ENCODE results near the gene MAPK6. TPM values are rescaled to one million over a fixed set of nuclear protein-coding genes. Genes with fewer than 3 reads are reported as not detected.
A peak's percentile ranks its signal among the peaks of the same experiment; 100 is the strongest.

The MAPK6 gene
- total and polyA plus RNA-seq, 10 of the 15 experiments (the other 5 are each of a cell fraction or from before 2014, with no cell fraction given), result 20.6 to 100 (median 52.6) TPM

DNA sequence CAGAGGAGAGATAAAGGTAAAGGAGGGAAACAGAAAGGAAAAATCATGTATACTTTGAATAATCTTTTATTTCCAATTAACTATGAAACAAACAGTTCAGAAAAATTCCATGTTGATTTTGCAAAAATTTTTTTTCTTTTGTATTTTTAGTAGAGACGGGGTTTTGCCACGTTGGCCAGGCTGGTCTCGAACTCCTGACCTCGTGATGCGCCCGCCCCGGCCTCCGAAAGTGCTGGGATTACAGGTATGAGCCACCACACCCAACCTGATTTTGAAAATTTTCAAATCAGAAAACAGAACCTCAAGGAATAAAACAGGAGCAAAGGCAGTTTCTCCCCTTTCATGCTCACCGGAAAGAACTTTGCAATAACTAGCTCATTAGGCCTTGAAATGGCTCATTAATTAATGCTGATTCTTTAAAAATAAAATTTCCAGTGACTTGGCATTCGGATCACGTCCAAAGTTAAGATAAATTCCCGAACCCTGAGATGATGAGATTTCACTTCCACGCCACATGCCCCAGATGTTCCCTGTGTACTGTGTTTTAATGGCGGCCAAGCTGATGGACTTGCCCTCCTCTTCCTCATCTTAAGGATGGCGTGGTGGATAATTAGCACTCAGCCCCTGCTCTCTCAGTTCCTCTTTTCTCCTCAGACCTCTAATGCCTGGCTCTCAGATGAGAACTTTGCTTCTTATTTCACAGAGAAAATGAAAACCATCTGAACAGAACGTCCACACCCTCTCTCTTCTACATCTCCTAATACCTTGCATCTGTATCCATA lies 82.7 kb downstream of the MAPK6 start (continued):
- TF ChIP-seq, protein P1, sequence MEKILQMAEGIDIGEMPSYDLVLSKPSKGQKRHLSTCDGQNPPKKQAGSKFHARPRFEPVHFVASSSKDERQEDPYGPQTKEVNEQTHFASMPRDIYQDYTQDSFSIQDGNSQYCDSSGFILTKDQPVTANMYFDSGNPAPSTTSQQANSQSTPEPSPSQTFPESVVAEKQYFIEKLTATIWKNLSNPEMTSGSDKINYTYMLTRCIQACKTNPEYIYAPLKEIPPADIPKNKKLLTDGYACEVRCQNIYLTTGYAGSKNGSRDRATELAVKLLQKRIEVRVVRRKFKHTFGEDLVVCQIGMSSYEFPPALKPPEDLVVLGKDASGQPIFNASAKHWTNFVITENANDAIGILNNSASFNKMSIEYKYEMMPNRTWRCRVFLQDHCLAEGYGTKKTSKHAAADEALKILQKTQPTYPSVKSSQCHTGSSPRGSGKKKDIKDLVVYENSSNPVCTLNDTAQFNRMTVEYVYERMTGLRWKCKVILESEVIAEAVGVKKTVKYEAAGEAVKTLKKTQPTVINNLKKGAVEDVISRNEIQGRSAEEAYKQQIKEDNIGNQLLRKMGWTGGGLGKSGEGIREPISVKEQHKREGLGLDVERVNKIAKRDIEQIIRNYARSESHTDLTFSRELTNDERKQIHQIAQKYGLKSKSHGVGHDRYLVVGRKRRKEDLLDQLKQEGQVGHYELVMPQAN (conservative IDR thresholded peaks at IDR 0.05), result 0 out of 2 replicates have a peak, but pooled peaks have one; percentile 16
- TF ChIP-seq FOXM1 (IDR thresholded peaks at IDR 0.05; ENCODE audit: low read depth, low read length) (peak; percentile 49; the same call in 1 of the 2 replicates), MEF2B (IDR thresholded peaks at IDR 0.05; ENCODE audit: partially characterized antibody, poor library complexity, severe bottlenecking) (peak; percentile 60), EZH2 (IDR thresholded peaks at IDR 0.05; ENCODE audit: borderline replicate concordance, control insufficient read depth, low read depth, low read length) (no peak), ZSCAN29 (IDR thresholded peaks at IDR 0.05) (no peak), NR2C2 (IDR thresholded peaks at IDR 0.05; ENCODE audit: borderline replicate concordance, control insufficient read depth, insufficient read length, low read depth) (no peak), JUND (IDR thresholded peaks at IDR 0.05; ENCODE audit: low read depth, low read length) (no peak), IKZF1 (conservative IDR thresholded peaks at IDR 0.05) (peak; percentile 90), MTA3 (IDR thresholded peaks at IDR 0.05; ENCODE audit: borderline replicate concordance, low read length) (peak; percentile 39; the same call in 1 of the 2 replicates), CBX3 (IDR thresholded peaks at IDR 0.05; ENCODE audit: borderline replicate concordance, low read depth) (no peak), YY1 (IDR thresholded peaks at IDR 0.05; ENCODE audit: low read depth, low read length) (peak; percentile 96), YBX1 (IDR thresholded peaks at IDR 0.05) (no peak), EP300 (IDR thresholded peaks at IDR 0.05; ENCODE audit: borderline replicate concordance in 1 of 2, control insufficient read depth in 1 of 2, low read depth in 2 of 2, low read length in 2 of 2) (peak; percentile 32 to 75; a peak in 2 of 4 replicates), CEBPB (IDR thresholded peaks at IDR 0.05; ENCODE audit: borderline replicate concordance in 1 of 2, low read depth in 2 of 2, low read length in 2 of 2) (no peak), POLR2AphosphoS5 (IDR thresholded peaks at IDR 0.05; ENCODE audit: low read length) (peak; percentile 46; the same call in 1 of the 2 replicates), MTA2 (IDR thresholded peaks at IDR 0.05; ENCODE audit: low read depth) (peak; percentile 98)
- TF ChIP-seq, protein P2, sequence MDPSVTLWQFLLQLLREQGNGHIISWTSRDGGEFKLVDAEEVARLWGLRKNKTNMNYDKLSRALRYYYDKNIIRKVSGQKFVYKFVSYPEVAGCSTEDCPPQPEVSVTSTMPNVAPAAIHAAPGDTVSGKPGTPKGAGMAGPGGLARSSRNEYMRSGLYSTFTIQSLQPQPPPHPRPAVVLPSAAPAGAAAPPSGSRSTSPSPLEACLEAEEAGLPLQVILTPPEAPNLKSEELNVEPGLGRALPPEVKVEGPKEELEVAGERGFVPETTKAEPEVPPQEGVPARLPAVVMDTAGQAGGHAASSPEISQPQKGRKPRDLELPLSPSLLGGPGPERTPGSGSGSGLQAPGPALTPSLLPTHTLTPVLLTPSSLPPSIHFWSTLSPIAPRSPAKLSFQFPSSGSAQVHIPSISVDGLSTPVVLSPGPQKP (IDR thresholded peaks at IDR 0.05; ENCODE audit: low read depth, low read length), result no peak
- TF ChIP-seq, protein P3, sequence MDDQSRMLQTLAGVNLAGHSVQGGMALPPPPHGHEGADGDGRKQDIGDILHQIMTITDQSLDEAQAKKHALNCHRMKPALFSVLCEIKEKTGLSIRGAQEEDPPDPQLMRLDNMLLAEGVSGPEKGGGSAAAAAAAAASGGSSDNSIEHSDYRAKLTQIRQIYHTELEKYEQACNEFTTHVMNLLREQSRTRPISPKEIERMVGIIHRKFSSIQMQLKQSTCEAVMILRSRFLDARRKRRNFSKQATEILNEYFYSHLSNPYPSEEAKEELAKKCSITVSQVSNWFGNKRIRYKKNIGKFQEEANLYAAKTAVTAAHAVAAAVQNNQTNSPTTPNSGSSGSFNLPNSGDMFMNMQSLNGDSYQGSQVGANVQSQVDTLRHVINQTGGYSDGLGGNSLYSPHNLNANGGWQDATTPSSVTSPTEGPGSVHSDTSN (IDR thresholded peaks at IDR 0.05; ENCODE audit: insufficient replicate concordance, low read depth, low read length), result no peak
- TF ChIP-seq, protein P4, sequence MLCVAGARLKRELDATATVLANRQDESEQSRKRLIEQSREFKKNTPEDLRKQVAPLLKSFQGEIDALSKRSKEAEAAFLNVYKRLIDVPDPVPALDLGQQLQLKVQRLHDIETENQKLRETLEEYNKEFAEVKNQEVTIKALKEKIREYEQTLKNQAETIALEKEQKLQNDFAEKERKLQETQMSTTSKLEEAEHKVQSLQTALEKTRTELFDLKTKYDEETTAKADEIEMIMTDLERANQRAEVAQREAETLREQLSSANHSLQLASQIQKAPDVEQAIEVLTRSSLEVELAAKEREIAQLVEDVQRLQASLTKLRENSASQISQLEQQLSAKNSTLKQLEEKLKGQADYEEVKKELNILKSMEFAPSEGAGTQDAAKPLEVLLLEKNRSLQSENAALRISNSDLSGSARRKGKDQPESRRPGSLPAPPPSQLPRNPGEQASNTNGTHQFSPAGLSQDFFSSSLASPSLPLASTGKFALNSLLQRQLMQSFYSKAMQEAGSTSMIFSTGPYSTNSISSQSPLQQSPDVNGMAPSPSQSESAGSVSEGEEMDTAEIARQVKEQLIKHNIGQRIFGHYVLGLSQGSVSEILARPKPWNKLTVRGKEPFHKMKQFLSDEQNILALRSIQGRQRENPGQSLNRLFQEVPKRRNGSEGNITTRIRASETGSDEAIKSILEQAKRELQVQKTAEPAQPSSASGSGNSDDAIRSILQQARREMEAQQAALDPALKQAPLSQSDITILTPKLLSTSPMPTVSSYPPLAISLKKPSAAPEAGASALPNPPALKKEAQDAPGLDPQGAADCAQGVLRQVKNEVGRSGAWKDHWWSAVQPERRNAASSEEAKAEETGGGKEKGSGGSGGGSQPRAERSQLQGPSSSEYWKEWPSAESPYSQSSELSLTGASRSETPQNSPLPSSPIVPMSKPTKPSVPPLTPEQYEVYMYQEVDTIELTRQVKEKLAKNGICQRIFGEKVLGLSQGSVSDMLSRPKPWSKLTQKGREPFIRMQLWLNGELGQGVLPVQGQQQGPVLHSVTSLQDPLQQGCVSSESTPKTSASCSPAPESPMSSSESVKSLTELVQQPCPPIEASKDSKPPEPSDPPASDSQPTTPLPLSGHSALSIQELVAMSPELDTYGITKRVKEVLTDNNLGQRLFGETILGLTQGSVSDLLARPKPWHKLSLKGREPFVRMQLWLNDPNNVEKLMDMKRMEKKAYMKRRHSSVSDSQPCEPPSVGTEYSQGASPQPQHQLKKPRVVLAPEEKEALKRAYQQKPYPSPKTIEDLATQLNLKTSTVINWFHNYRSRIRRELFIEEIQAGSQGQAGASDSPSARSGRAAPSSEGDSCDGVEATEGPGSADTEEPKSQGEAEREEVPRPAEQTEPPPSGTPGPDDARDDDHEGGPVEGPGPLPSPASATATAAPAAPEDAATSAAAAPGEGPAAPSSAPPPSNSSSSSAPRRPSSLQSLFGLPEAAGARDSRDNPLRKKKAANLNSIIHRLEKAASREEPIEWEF (IDR thresholded peaks at IDR 0.05; ENCODE audit: insufficient replicate concordance, low read depth, low read length), result no peak

All from GM12878 (cell line).